ENCODE data around the gene GPAT3.

GRCh38 chr4:83617371-83618035 is 81.6 kb downstream of the GPAT3 start:
- TF ChIP-seq ZNF174 (tag by site-specific recombination; IDR thresholded peaks at IDR 0.05), result no peak
- no peak for TF ChIP-seq MZF1 (tag by site-specific recombination; IDR thresholded peaks at IDR 0.05; ENCODE audit: borderline replicate concordance)
- TF ChIP-seq CTCF (tag by site-specific recombination; IDR thresholded peaks at IDR 0.05), result no peak
- TF ChIP-seq ZBTB8A (tag by site-specific recombination; IDR thresholded peaks at IDR 0.05), result no peak
- TF ChIP-seq ZNF280D (tag by site-specific recombination; IDR thresholded peaks at IDR 0.05), result no peak
- no peak for TF ChIP-seq ZBTB21 (tag by site-specific recombination; IDR thresholded peaks at IDR 0.05)
- no peak for TF ChIP-seq ZNF19 (tag by site-specific recombination; IDR thresholded peaks at IDR 0.05; ENCODE audit: low read depth)
- TF ChIP-seq ZNF221 (tag by site-specific recombination; IDR thresholded peaks at IDR 0.05; ENCODE audit: borderline replicate concordance), result no peak
